ENCODE measurements around the gene CA4. TPM values are rescaled to one million over a fixed set of nuclear protein-coding genes. Genes with fewer than 3 reads are reported as not detected.
"Not testable (repeated sequence)": the region's sequence is repeated elsewhere in the genome, so short reads cannot be mapped to it uniquely, and the experiment has no call there.

The CA4 gene
- total RNA-seq, 1 donor from 2014 or later, result 0.26 TPM

DNA sequence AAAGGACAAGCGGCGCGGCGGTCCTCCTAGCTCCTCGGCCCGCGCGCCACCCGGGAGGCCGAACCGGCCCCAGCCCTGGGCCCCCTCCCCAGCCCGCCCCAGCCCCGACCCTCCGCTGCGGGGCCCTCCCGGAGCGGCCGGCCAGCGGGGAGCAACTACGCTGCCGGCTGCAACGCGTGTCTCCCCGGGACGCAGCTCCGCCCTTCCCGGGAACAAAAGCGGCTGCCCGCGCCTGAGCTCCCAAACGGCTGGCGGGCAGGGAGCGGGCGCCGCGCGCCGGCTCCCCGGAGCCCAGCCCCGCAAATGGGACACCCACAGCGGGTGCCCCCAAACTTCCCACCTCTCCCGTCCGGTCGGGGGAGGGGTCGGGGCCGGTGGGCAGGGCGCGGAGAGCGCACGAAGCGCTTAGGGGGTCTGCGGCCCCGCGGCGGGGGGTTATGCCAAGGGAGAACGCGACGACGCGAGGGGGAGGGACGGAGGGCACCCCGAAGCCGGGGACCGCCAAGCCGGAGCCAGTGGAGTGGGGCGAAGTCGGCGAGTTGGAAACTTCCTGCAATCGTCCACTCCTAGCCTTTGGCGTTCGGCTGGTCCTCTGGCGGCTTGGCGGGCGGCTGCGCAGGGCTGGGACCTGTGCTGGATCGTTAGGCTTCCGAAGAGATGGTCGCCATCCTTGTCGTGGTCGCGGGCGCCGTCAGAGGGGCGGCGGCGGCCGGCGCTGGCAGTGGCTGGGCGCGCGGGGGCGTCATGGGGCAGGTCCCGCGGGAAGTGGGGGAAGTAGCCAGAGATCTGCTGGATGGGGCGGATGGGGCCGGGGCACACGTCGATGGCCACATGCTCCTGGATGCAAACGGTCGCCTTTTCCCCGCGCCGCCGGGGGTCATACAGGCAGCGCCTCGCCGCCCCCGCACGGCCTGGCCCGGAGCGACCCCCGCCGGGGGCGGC, 29.7 kb upstream of the CA4 start:
- not testable (repeated sequence) for H3K9me3 Mint-ChIP-seq; H3K36me3 Mint-ChIP-seq (ENCODE audit: low read depth); H3K27me3 Mint-ChIP-seq (ENCODE audit: low read depth); H3K4me1 Mint-ChIP-seq; DNase-seq (ENCODE audit: low read depth, low spot score); H3K4me3 Mint-ChIP-seq; H3K27ac Mint-ChIP-seq (ENCODE audit: unreplicated experiment)

DNA sequence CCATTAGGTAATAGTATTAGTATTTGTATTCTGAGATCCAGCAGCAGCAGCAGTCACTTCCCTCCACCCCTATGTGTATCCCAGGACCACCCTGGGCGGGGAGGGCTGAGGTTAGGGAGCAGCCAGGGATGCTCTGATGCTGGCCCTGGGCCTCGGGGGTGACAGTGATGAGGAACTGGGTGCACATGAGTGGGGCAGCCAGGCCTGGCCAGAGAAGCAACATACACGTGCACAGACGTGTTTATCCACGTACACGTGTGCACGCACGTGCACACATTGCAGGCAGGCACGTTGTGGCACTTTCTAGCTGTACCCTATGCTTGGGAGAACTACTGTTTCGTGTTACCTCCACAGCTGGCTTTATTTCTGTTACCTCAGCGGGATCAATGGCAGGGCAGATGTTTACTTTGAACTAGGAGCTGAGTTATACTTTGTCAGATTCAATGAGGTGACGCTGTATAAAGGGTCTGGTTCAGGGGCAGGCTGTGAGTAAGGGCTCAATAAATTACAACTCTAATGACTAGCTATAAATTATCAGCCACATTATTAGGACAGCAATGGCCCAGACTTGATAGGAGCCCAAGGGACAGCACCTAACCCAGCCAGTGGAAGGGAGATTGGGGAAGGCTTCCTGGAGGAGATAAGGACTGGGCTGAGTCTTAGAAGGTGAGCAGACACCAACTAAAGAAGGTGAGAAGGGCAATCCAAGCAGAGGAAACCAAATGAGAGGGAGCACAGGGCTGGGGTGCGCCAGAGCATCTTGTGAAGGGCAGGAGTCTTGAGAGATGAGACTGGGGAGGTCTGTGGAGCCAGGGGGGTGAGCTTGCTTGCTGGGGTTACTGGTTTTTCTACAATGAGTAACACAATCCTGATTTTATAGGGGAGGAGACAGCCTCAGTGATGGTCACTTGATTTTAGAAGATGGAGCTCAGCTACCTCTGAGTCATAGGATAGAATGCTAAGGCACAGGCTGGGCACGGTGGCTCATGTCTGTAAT, 22.4 kb upstream of the CA4 start:
- Mint-ChIP-seq H3K36me3 (ENCODE audit: low read depth) (peaks cover 4% of the 10 kb centered on the region), H3K4me1 (peaks cover 4% of the 10 kb centered on the region), H3K27me3 (ENCODE audit: low read depth) (peaks cover 8% of the 10 kb centered on the region), H3K4me3 (peak overlapping the region; percentile 2), H3K9me3 (no peaks in the 10 kb centered on the region), H3K27ac (ENCODE audit: unreplicated experiment) (no peak overlapping the region)
- DNase-seq (ENCODE audit: low read depth, low spot score), result no peak
- TF ChIP-seq, protein P1, sequence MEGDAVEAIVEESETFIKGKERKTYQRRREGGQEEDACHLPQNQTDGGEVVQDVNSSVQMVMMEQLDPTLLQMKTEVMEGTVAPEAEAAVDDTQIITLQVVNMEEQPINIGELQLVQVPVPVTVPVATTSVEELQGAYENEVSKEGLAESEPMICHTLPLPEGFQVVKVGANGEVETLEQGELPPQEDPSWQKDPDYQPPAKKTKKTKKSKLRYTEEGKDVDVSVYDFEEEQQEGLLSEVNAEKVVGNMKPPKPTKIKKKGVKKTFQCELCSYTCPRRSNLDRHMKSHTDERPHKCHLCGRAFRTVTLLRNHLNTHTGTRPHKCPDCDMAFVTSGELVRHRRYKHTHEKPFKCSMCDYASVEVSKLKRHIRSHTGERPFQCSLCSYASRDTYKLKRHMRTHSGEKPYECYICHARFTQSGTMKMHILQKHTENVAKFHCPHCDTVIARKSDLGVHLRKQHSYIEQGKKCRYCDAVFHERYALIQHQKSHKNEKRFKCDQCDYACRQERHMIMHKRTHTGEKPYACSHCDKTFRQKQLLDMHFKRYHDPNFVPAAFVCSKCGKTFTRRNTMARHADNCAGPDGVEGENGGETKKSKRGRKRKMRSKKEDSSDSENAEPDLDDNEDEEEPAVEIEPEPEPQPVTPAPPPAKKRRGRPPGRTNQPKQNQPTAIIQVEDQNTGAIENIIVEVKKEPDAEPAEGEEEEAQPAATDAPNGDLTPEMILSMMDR (conservative IDR thresholded peaks at IDR 0.05), result no peak

DNA sequence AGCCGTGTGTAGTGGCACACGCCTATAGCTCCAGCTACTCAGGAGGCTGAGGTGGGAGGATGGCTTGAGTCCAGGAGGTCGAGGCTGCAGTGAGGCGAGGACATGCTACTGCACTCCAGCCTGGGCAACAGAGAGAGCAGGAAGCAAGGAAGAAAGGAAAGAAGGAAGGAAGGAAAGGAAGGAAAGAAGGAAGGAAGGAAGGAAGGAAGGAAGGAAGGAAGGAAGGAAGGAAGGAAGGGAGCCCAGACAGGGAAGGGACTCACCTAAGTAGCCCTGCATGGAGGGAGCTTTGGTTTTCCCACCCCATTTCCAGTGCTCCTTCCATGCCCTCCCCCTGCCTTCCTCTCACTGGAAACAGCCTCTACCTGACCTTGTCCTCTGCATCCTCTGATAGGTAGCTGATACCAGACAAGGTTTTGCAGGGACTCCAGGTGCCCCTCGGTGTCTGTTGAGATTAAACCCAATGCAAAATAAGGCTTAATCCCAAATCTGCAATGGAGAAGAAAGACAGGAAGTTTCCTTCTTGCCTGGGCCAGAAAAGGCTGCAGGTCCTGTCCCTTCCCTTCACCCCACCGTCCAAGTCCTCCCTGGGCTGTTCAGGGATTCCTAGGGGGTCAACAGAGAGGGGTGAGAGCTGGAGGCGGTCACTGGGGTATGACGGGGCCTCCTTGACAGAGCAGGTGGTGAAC, 21.5 kb upstream of the CA4 start:
- DNase-seq (ENCODE audit: low read depth, low spot score), result no peak
- H3K9me3 Mint-ChIP-seq, result no peaks in the 10 kb centered on the region
- no peak overlapping the region for H3K4me3 Mint-ChIP-seq
- H3K27ac Mint-ChIP-seq (ENCODE audit: unreplicated experiment), result no peak overlapping the region
- peaks cover 4% of the 10 kb centered on the region for H3K4me1 Mint-ChIP-seq
- peaks cover 8% of the 10 kb centered on the region for H3K27me3 Mint-ChIP-seq (ENCODE audit: low read depth)
- TF ChIP-seq, protein P1 (conservative IDR thresholded peaks at IDR 0.05), result no peak
- H3K36me3 Mint-ChIP-seq (ENCODE audit: low read depth), result peaks cover 4% of the 10 kb centered on the region

DNA sequence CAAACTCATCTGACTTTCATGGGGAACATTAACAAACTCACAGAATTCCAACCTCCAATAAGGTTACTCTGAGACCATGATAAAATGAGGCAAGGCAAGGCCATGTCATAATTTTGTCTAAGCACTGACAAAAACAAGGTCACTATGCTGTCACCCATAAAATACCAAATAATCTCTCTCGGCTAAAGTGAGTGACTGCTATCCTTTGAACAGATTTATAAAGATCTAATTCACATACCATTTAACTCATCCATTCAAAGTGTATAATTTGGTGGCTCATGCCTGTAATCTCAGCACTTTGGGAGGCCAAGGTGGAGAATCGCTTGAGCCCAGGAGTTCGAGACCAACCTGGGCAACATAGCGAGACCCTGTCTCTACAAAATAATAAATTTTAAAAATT, 20.6 kb upstream of the CA4 start:
- TF ChIP-seq, protein P1 (conservative IDR thresholded peaks at IDR 0.05), result no peak
- Mint-ChIP-seq H3K9me3 (no peaks in the 10 kb centered on the region), H3K36me3 (ENCODE audit: low read depth) (peaks cover 4% of the 10 kb centered on the region), H3K4me3 (no peak overlapping the region), H3K27ac (ENCODE audit: unreplicated experiment) (no peak overlapping the region), H3K4me1 (peaks cover 8% of the 10 kb centered on the region), H3K27me3 (ENCODE audit: low read depth) (peaks cover 8% of the 10 kb centered on the region)
- DNase-seq (ENCODE audit: low read depth, low spot score), result no peak

DNA sequence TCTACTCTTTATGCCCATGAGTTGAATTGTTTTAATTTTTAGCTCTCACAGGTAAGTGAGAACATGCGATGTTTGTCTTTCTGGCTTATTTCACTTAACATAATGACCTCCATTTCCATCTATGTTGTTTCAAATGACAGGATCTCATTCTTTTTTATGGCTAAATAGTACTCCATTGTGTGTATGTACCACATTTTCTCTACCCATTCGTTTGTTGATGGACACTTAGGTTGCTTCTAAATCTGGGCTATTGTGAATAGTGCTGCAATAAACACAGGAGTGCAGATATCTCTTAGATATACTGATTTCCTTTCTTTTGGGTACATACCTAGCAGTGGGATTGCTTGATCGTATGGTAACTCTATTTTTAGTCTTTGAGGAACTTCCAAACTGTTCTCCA, 19.3 kb upstream of the CA4 start:
- Mint-ChIP-seq H3K4me3 (no peak overlapping the region), H3K27ac (ENCODE audit: unreplicated experiment) (no peak overlapping the region), H3K36me3 (ENCODE audit: low read depth) (peaks cover 4% of the 10 kb centered on the region), H3K27me3 (ENCODE audit: low read depth) (peaks cover 16% of the 10 kb centered on the region), H3K9me3 (no peaks in the 10 kb centered on the region), H3K4me1 (peaks cover 21% of the 10 kb centered on the region)
- no peak for DNase-seq (ENCODE audit: low read depth, low spot score)
- TF ChIP-seq, protein P1 (conservative IDR thresholded peaks at IDR 0.05), result no peak
